Fibroblast of the aortic adventitia (primary cell): ENCODE results near the gene PRRG4. TPM values are rescaled to one million over a fixed set of nuclear protein-coding genes. Genes with fewer than 3 reads are reported as not detected.

ENCODE experiments used
- DNase-seq: peaks from one replicate; pipeline ENCODE4 v3.0.0-alpha.2; 2010; ENCODE audit warnings: low read depth
- H3K4me3 ChIP-seq: 2 replicates; pipeline ENCODE4 v1.5.1; 2011; ENCODE audit warnings: low read depth, mild to moderate bottlenecking, control low read depth, low read length, moderate library complexity
- total RNA-seq: library from RNA; depleted of rRNA; stranded (reverse); fragments of >200 nt; gene quantifications from 2 replicates; pipeline ENCODE4 v1.2.3, GENCODE V29; 2012; ENCODE audit warnings: low replicate concordance
- TF ChIP-seq, protein P1 (sequence below): IDR thresholded peaks from 2 replicates; pipeline ENCODE4 v1.5.1; 2011; ENCODE audit warnings: mild to moderate bottlenecking, low read length, control low read depth, inconsistent platforms; ENCODE audit not compliant: insufficient read depth

PRRG4 gene
- total RNA-seq, 1 donor = 0.36 TPM

DNA sequence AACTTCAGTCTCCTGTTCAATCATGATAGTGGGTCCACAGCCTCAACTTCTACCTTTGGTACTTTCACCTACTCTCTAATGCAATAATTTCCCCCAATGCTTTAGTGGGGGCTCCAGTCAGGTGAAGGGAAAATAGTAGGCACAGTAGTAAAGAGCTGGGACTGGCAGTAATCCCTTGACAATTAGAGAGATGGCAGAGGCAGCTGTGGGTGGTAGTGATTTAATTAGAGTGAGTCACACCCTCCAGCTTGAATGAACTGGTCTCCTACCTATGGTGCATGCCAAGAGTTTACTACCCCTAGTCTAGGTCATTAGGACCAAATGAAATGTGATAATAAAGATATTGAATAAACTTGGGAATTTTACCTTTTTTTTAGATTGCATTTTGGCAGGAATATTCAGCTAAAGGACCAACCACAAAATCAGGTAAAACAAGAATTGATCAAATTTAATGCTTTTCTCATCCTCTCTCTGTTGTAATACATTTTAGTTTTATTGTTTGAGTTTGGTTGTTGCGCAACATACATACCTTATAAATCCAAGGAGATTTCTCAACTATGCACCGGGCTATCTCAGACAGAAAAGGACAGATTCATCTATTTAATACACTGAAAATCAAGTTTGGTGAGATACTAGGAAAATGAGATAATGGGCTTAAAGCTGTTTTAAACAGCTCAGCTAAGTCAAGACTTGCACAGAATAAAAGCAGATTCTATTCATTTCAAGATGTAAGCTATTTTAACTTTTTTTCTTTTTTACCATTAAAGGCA is 9.0 kb downstream of the PRRG4 start:
- DNase-seq = peak; percentile 26
- TF ChIP-seq, protein P1, sequence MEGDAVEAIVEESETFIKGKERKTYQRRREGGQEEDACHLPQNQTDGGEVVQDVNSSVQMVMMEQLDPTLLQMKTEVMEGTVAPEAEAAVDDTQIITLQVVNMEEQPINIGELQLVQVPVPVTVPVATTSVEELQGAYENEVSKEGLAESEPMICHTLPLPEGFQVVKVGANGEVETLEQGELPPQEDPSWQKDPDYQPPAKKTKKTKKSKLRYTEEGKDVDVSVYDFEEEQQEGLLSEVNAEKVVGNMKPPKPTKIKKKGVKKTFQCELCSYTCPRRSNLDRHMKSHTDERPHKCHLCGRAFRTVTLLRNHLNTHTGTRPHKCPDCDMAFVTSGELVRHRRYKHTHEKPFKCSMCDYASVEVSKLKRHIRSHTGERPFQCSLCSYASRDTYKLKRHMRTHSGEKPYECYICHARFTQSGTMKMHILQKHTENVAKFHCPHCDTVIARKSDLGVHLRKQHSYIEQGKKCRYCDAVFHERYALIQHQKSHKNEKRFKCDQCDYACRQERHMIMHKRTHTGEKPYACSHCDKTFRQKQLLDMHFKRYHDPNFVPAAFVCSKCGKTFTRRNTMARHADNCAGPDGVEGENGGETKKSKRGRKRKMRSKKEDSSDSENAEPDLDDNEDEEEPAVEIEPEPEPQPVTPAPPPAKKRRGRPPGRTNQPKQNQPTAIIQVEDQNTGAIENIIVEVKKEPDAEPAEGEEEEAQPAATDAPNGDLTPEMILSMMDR = no peak
- H3K4me3 ChIP-seq = no peak overlapping the region

DNA sequence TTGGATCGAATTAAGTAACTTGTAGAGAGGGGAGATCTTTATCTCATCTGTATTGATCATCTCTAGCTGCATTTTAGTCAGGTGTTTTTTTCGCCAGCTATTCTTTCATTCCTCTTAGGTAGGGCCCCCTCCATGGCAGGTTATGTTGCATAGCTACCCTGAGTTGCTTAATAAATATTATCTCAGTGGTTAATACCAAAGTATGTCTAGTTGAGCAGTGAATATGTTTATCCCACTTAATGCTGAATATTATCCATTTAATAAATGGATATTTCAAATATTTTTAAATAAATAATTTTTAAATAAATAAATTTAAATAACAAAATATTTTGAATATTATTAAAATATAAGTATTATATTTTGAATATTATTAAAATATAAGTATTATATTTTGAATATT is 9.6 kb downstream of the PRRG4 start:
- no peak for DNase-seq
- TF ChIP-seq, protein P1 = no peak
- H3K4me3 ChIP-seq = no peak overlapping the region

DNA sequence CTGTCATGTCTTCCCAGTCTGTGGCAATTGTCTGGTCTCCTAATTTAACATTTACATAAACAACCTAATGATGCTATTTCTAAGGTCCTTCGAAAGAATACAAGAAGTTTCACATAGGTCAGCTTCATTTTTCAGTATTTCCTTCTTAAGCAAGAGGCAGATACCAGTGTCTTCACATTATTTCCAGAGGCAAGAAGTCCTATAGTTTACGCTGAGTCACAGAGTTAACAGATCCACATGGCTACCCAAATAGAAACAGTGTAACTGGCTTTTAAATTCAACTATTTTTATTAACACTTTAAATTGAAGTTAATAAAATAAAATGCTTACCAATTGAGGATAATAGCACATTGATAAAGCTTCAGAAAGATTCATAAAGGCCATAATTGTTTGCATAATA is 10.9 kb downstream of the PRRG4 start:
- no peak overlapping the region for H3K4me3 ChIP-seq
- TF ChIP-seq, protein P1 = no peak
- DNase-seq = no peak

DNA sequence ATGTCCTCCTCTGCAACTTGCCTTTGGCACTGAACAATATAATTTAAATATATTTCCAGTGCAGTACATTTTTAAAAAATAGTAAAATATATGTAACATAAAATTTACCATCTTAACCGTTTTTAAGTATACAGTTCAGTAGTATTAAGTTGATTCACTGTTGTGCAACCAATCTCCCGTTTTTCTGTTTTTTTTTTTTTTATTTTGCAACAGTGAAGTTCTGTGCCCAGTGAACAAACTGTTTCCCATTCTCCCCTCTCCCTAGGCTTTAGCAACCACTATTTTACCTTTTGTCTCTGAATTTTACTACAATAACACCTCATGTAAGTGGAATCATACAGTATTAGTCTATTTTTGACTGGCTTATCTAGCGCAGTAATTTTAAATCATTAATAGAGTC is 13.8 kb downstream of the PRRG4 start:
- no peak for DNase-seq
- TF ChIP-seq, protein P1 = no peak
- H3K4me3 ChIP-seq = no peak overlapping the region

DNA sequence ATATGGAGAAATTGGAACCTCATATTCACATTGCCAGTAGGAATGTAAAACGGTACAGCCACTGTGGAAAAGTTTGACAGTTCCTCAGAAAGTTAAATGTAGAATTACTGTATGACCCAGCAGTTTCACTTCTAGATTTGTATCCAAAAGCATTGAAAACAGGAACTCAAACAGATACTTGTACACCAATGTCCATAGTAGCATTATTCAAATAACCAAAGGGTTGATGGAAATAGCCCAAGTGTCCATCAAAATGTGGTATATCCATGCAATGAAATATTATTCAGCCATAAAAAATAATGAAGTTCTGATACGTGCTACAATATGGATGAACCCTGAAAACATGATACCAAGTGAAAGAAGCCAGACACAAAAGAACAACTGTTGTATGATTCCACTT is 17.8 kb downstream of the PRRG4 start:
- no peak overlapping the region for H3K4me3 ChIP-seq
- DNase-seq = no peak
- TF ChIP-seq, protein P1 = no peak

DNA sequence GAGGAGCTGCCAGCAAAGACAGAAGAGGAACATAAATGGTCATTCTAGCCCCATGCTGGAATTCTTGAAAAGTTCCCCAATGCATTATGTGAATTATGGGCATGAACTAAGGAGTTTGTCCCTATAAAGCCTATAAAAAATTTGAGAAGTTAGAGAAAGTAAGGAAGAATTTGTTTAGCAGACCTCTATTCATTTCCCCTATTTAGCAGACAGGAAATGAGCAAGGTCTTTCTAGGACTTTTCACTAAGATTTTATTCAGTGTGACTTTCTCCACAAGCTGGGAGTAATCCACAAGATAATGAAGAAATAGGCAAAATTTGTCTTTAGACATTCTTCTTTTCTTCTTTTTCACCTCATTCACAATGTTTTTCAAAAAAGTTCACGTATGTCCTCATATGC is 20.0 kb downstream of the PRRG4 start:
- TF ChIP-seq, protein P1 = no peak
- H3K4me3 ChIP-seq = no peak overlapping the region
- no peak for DNase-seq

DNA sequence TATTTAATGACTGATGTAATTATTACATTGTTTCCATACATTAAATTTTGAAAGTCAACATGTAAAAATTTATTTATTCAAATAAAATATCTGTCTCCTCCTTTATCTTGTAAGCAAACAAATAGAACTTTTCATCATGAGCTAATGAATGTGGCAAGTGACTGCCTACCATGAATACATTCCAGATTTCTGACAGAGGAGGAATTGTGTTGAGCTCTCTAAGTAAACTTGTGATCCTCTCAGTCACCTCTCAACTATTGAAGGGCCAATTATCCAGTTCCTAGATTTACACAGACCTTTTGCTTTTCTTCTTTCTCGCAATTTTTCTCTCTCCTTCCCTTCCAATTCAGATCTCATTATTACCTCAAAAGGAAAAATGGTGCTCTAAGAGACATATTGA is 21.5 kb downstream of the PRRG4 start:
- no peak for DNase-seq
- no peak overlapping the region for H3K4me3 ChIP-seq
- TF ChIP-seq, protein P1 = no peak
